GM21423 (cell line): ENCODE measurements around the gene TBX19.
"Not testable (repeated sequence)": the region's sequence is repeated elsewhere in the genome, so short reads cannot be mapped to it uniquely, and the experiment has no call there.

Experiments
- ATAC-seq: cut with Tn5 transposase; IDR thresholded peaks from one replicate; pipeline ENCODE4 v1.9.1; 2021; ENCODE audit warnings: mild to moderate bottlenecking, moderate library complexity; ENCODE audit not compliant: unreplicated experiment

Gene TBX19

DNA sequence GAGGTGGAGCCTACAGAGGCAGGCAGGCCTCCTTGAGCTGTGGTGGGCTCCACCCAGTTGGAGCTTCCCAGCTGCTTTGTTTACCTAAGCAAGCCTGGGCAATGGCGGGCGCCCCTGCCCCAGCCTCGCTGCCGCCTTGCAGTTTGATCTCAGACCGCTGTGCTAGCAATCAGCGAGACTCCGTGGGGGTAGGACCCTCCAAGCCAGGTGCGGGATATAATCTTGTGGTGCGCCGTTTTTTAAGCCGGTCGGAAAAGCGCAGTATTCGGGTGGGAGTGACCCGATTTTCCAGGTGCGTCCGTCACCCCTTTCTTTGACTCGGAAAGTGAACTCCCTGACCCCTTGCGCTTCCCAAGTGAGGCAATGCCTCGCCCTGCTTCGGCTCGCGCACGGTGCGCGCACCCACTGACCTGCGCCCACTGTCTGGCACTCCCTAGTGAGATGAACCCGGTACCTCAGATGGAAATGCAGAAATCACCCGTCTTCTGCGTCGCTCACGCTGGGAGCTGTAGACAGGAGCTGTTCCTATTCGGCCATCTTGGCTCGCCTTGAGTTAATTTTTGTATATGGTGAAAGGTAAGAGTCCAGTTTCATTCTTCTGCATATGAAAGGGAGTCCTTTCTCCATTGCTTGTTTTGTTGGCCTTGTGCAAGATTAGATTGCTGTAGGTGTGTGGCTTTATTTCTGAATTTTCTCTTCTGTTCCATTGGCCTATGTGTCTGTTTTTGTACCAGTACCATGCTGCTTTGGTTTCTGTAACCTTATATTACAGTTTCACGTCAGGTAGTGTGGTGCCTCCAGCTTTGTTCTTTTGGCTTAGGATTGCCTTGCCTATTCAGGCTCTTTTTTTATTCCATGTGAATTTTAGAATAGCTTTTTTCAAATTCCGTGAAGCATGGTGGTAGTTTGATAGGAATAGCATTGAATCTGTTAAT, 73.9 kb downstream of the TBX19 start:
- not testable (repeated sequence) for ATAC-seq

- no peak for ATAC-seq
These were observed 79.7 kb downstream of the TBX19 start for GRCh38 chr1:168360151-168361021.

- ATAC-seq = no peak
These were observed 80.6 kb downstream of the TBX19 start for GRCh38 chr1:168361252-168361651.

GRCh38 chr1:168362991-168363390, 82.3 kb downstream of the TBX19 start:
- no peak for ATAC-seq
